Measurements from ENCODE around the gene IRGC.
"Not testable (repeated sequence)": the region's sequence is repeated elsewhere in the genome, so short reads cannot be mapped to it uniquely, and the experiment has no call there.

IRGC gene, protein sequence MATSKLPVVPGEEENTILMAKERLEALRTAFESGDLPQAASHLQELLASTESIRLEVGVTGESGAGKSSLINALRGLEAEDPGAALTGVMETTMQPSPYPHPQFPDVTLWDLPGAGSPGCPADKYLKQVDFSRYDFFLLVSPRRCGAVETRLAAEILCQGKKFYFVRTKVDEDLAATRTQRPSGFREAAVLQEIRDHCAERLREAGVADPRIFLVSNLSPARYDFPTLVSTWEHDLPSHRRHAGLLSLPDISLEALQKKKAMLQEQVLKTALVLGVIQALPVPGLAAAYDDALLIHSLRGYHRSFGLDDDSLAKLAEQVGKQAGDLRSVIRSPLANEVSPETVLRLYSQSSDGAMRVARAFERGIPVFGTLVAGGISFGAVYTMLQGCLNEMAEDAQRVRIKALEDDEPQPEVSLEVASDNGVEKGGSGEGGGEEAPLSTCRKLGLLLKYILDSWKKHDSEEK

DNA sequence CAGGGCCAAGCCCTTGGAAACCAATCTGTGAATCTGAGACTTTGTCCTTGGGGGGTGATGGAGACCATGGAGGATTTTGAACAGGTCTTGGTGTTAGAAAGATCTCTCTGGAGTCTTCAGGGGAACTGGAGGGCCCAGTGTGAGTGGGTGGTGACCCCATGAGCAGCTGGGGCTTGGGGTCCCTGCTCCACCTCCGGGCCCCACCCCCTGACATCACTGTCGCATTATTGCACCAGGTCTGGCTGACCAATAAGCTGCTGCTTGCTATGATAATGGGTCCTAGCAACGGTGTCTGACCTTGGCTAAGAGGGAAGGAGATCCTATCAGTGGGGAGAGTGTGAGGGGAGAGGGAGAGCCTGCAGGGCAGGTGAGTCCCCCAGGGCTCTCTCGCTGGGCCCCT is at the start of gene IRGC:
TSS of gene IRGC (plus strand) at position 301 of the 400 bp plus-strand sequence. CDS start 2,483 bp downstream, outside the sequence.
- FAIRE-seq, result no peak

DNA sequence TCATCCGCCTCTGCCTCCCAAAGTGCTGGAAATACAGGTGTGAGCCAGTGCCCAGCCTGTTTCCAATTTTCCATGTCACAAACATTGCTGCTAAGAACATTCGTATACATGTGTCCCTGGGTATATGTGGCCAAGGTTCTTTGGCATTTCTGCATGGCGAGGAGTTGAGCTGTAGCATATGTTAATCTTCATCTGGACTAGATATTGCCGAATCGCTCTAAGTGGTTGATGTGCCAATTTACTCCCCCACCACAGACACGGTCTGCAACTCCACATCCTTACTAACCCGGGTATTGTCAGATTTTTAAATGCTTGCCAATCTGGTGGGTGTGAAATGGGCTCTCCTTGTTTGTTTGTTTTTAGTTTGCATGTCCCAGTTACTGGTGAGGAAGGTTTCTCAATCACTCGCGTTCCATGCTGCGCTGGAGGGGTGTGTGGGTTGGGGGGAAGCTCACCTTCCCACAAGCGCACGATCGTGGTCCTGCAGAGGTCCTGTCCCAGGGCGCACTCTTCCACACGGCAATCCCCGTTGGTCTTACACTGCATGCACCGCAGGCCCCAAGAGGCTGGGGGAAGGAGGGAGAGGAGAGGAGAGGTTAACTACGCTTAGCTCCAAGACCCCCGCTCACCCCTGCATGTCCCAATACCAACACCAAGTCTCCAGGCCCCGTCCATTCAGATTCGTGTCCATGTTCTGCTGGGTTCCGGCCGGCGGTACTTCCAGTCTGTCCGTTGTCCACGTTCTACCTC is 48.6 kb upstream of the IRGC start:
- no peak for FAIRE-seq

DNA sequence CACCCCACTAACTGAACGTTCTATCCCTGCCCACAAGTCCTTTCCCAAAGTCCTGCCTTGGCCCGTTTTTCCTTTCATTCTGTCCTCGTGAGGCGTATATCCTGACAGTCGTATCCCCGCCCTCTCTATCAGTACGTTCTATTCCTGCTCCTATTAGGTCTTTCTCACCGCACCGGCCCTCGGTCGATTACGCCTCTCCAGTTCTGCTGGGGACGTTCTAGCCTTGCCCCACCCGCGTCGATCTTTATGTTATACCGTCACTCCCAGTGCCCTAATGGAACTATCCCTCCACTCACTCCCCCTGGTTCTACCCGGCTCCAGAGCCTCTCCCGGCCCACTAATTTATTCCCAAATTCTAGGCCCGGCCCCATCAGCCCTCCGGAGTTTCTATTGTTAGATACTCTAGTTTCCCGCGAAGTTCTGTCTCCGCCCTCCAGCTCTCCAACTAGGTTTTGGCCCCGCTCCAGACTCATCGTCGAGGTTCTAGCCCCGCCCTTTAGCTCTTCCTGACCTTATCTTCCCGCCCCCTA is 47.9 kb upstream of the IRGC start:
- no peak for FAIRE-seq

DNA sequence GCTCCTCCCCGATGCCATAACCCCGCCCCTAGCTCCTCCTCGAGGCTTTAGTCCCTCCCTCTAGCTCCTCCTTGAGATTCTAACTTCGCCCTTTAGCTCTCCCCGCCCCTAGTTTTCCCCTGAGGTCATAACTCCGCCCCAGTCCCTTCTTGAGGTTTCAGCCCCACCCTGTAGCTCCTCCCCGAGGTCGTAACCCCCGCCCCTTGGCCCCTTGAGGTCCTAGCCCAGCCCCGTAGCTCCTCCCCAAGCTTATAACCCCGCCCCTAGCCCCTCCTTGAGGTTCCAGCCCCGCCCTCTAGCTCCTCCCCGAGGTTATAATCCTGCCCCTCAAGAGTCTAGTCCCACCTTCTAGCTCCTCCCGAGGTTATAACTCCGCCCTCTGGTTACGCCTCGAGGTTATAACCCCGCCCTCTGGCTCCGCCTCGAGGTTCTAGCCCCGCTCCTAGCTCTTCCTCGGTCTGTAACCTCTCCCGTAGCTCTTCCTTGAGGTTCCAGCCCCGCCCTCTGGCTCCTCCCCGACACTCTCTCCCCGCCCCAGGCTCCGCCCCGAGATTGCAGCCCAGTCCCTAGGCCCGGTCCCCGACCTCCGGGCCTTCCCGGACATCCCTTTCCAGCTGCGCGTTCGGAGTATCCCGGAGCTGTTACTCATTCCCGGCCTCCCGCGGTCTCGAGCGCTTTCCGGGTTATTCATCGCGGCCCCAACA is 47.3 kb upstream of the IRGC start:
- FAIRE-seq, result peak; percentile 98

DNA sequence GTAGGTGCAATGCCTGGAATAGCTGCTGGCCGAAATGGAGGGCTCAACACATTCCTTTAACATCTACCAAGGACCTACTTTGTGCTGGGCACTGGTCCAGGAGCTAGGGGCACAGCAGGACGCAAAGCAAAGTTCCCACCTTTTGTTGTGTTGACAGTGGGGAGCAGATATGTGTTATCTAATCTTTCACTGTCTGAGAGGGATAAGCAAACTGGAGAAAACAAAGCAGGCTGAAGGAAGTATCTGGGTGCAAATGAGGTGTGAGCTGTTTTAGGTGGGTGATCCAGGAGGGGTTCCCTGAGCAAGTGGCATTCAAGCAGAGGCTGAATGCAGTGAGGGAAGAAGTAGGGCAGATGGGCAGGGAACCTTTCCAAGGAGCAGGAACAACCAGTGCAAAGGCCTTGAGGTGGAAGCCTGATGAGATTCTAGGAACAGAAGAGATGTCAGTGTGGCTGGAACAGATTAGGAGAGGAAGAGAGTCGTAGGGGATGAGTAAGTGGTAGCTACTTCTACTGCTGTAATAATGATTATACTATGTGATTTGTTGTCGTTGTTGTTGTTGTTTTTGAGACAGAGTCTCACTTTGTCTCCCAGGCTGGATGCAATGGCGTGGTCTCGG is 43.7 kb upstream of the IRGC start:
- FAIRE-seq, result no peak

DNA sequence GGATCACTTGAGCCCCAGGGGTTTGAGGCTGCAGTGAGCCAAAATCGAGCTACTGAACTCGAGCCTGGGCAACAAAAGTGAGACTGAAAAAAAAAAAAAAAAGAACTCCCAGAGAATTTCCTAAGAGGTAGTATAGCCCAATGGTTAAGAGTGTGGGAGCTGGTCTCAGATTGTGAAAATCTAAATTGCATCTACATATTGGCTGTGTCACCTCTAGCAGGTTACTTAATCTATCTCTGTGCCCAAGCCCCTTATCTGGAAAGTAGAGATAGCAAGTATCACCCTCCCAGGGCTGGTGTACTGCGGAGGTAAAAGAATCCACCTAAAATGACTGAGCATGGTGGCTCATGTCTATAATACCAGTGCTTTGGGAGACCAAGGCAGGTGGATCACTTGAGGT is 42.2 kb upstream of the IRGC start:
- FAIRE-seq, result no peak

DNA sequence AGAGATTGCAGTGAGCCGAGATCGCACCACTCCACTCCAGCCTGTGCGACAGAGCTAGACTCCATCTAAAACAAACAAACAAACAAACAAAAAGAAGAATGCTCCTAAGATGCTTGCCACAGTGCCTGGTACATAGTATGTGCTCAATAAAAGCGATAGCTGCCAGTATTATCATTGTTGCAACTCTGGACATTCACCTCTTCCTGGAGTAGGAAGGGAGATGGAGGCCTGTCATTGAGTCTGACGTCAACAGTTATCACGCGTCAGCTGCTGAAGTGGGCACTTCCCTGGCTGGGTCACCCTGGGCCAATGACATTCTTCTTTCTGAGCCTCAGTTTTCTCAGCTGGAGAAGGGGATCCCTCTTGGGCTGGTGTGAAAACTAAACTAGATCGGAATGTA is 41.7 kb upstream of the IRGC start:
- no peak for FAIRE-seq

DNA sequence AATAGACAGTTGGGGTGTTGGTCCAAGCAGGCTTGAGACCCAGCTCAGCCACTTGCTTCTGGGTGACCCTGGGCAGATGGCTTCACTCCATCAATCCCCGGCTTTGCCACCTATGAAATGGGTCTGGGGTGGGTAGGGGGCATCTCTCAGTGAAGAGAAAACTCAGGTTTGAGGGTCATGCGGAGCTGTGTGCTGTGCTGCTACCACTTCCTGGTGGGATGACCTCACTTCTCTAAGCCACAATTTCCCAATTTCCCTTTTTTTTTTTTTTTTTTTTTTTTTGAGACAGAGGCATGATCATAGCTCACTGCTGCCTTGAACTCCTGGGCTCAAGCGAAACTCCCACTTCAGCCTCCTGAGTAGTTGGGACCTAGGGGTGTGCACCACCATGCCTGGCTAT is 41.3 kb upstream of the IRGC start:
- FAIRE-seq, result no peak

DNA sequence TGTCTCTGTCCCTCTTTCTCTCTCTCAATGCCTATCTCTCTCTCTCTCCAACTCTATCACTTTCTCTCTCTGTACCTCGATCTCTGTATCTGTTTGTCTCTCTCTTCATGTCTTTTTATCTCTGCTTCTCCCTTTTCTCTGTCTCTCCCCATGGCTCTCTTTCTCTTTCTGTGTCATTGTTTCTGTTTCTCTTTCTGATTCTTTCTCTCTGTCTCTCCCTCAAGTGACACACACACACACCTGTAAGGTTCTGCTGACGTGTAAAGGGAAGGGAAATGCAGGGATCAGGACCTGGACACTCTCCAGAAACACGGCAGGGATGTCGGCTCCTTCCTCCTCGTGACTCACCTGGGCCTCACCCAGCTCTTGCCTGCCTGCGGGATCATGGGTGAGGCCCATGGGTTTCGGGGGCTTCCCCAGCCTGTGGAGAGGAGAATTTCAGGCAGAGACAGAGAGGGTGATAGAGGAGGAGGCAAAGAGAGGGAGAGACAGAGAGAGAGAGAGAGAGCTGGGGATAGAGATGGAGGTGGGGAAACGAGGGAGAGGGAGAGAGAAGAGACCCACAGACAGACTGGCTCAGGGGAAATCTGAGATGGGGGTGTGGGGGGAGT is 40.5 kb upstream of the IRGC start:
- no peak for FAIRE-seq

DNA sequence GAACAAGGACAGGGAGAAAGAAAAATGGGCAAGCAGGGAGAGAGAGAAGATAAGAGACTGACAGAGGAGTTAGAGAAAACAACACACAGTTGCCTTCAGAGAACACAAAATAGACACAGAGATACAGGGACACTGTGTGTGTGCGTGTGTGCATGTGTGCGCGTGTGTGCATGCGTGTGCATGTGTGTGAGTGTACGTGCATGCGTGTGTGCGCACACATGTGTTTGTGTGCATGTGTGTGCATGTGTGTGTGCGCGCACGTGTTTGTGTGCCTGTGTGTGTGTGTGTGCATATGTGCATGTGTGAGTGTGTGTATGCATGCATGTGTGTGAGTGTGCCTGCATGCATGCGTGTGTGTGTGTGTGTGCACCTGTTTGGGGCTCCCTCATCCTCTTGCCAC is 40.0 kb upstream of the IRGC start:
- no peak for FAIRE-seq

DNA sequence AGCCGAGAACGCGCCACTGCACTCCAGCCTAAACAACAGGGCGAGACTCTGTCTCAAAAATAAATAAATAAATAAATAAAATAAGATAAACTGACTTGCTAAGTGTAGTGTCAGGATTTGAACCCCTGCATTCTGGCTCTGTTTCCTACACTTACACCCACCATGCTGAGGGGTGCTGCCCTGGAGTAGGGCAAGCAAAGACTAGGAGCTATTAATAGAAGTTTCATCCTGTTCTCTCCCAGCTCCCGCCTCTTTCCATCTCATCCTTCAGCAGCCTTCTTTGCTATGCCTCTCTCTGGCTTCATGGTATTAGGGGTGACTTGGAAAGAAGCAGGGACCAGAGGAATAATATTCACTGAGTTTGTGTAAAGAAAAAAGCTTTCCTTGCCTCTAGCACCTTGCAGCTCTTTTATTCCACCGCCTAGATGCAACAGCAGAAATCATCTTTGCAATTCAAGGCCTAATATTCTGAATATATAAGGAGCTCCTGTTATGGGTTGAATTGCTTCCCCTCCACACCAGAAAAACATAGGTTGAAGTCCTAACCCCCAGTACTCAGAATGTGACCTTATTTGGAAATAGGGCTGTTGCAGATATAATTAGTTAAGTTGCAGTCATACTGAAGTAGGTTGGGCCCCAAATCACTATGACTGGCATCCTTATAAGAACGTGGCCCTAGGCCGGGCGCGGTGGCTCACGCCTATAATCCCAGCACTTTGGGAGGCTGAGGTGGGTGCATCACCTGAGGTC is 37.2 kb upstream of the IRGC start:
- FAIRE-seq, result no peak

DNA sequence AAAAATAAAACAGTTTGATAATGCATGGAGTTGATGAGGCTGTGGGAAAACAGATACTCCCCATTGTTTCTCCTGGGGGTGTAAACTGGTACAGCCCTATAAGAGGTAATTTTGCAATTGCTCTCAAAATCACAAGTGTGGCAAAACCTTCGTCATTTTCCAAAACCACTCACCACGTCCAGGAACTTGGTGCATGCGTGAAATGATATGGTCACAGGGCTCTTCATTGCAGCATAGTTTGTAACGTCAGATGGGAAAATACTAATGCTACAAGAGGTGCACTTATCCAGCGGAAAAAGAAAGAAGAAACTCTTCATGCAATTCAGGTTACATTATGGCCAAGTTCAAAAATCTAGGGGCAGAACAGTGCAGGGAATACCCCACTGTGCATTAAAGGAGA is 34.1 kb upstream of the IRGC start:
- FAIRE-seq, result no peak

DNA sequence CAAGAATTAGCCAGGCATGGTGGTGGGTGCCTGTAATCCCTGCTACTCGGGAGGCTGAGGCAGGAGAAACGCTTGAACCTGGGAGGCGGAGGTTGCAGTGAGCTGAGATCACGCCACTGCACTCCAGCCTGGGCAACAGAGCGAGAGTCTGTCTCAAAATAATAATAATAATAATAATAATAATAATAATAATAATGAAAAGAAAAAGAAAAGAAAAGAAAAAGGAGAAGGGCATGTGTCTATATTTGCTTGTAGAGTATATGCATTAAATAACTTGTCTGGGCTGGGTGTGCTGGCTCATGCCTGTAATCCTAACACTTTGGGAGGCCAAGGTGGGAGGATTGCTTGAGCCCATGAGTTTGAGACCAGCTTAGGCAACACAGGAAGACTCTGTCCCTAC is 33.6 kb upstream of the IRGC start:
- not testable (repeated sequence) for FAIRE-seq

DNA sequence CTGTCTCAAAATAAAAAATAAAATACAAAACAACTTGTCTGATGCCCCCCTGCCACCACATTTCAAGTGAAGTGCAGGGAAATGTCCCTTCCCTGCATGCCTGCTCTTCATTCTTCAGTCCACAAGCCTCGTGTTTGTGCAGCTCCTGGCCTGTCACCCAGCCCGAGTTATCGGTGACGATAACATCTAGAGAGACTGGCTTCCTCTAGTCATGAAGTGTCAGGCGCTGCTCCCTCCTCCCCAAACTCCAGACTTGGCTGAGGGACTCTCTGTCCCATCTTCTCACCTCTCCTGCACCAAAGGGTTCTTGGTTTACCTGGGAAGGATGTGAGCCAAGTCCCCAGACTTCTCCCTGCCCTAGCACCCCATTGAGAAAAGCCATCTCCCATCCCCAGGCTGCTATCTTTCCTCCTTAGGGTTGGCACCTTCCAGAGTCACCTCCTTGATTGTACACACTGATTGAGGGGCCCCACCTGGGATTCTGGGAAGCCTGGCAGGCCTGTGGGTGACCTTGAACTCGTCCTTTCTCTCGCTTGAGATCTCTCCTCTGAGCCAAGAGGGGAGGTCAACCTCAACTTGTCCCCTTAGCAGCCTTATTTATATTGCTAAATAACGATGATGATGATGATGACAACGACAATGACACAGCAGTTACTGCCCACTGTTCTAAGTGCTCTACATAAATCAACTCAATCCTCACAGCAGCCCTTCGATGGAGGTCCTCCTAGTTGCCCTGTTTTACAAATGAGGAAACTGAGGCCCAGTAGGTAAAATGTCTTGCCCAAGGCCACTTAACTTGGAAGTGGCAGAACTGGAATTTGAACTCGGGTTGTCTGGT is 32.8 kb upstream of the IRGC start:
- no peak for FAIRE-seq

DNA sequence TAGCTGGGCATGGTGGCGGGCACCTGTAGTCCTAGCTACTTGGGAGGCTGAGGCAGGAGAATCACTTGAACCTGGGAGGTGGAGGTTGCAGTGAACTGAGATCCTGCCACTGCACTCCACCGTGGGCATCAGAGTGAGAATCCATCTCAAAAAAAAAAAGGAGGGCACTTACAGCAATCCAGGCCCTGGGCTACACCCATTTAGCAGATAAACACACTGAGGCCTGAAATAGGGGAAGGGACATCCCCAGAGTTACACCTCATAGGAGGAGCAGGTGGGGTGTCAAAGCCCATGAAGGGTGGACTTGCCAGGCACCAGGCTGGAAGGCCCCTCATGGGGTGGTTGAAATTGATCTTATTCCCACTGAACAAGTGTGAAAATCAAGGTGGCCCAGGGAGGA is 32.0 kb upstream of the IRGC start:
- FAIRE-seq, result no peak

DNA sequence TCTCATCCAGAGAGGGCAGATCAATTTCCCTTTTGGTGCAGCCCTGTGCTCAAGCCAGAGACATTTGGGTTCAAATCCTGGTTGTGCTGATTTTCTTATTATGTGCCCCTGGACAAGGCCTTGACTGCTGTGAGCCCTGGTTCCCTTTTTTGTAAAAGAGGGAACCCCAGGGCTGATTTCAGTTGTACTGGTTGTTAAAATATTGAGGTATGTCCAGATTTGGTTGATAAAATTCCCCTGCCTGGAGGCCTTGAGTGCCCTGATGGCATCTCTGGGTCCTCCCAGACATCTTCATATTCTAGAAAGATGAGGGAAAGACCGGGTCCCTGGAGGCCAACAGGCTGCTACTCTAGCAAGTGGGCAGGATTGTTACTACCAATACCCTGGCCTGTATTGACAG is 31.6 kb upstream of the IRGC start:
- no peak for FAIRE-seq

DNA sequence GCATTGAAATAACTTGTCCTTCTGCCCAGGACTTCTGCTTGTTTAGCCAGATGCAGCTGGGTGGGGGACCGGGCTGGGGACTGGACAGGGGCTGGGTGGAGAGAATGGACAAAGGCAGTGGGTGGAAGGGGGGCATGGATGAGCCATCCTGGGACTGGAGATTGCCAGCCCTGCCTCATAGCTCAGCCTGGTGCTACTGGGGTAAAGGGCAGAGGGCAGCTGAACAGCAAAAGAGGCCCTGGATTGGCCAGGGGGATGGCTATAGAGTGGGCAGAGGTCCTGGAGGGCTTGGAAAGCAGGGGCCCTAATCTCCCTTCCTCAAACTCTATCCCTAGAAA is 28.2 kb upstream of the IRGC start:
- FAIRE-seq, result no peak

DNA sequence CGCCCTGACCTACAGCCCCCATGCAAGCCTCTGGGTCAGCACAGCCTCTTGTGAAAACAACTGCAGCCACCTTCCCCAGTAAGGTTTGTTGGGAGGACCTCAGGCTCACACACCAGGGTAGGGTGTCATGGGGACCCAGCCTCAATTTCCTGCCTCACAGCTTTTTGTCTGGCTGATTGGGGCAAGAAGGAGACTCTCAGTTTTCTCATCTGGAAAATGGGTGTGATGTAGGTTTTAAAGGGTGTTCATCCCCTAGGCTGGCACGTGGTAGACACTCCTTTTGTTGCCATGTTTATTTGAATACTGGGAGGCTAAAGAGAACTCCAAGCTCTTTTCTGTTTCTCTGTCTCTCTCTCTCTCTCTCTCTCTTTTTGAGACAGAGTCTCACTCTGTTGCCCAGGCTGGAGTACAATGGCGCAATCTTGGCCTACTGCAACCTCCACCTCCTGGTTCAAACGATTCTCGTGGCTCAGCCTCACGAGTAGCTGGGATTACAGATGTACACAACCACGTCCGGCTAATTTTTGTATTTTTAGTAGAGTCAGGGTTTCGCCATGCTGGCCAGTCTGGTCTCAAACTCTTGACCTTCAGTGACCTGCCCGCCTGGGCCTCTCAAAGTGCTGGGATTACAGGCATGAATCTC is 27.7 kb upstream of the IRGC start:
- no peak for FAIRE-seq

DNA sequence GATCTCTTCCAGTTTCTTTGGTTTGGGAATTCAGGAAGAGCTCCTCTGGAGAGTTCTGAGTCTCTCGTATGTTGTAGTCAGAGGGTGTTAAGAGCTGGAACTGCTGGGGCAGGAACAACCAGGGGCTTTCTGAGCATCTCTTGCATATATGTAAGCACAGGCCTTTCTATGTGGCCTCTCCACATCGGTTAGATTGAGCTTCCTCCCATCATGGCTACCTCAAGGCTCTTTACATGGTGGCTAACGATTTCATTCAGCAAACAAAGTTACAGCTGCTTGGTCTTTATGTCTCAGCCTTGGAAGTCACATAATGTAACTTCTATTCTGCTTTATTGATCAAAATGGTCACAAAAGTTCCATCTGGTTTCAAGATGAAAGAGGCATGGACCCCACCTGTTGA is 25.4 kb upstream of the IRGC start:
- no peak for FAIRE-seq

DNA sequence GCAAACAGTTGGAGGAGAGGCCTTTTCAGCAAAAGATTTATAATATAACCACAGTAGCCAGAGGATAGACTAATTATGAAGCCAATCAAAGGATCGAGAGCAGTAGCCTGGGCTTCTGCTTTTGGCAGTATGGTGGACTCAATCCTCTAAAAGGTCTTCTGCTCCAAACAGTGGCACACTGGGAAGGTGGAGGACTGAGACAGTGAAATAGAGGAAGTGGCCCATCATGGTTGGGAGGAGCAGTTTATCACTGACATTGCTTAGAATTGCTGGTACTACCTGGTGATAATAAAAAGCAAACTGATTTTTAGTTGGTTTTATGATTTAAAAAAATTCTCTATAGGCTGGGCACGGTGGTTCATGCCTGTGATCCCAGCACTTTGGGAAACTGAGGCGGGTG is 25.0 kb upstream of the IRGC start:
- no peak for FAIRE-seq

Measured in G401.6 (cell line).